GM21786 (cell line): ENCODE measurements around the gene FKBP9.

Experiments
- ATAC-seq: cut with Tn5 transposase; IDR thresholded peaks from one replicate; pipeline ENCODE4 v1.9.1; 2021; ENCODE audit not compliant: unreplicated experiment

Gene FKBP9

DNA sequence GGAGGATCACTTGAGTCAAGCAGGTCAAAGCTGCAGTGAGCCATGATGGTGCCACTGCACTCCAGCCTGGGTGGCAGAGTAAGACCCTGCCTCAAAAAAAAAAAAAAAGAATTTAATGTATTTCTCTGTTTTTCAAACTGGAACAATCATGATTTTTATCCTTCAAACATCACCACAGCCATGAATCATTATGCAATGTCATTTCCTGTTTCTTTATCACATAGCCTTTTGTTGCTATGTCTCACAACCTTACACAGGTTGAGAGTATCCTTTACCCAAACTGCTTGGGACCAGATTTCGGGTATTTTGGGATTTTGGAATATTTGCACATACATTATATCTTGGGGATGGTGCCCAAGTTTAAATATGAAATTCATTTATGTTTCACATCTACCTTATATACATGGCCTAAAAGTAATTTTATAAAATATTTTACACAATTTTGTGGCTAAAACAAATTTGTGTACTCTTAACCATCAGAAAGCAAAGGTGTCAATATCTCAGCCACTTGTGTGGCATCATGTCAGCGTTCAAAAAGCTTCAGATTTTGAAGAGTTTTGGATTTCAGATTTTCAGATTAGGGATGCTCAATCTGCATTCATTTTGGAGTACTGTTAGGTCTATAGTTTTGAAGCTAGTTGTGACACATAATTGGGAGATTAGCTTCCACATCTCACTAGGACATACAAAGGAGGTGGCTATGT is 97.2 kb downstream of the FKBP9 start:
- ATAC-seq: no peak

DNA sequence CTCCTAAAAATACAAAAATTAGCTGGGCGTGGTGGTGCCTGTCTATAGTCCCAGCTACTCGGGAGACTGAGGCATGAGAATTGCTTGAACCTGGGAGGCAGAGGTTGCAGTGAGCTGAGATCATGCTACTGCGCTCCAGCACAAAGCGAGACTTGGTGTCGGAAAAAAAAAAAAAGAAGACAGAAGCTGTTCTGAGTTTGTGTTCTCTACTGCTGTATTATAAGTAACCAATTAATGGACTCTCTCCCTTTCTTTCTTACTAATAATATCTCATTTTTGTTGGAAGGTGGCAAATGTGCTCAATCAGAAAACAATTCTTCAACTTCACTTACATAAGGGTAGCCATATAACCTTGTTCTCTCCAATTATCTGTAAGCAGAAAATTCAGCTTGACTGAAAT is 97.9 kb downstream of the FKBP9 start:
- ATAC-seq: no peak
